ENCODE measurements around the gene ANGEL2.
A peak's percentile ranks its signal among the peaks of the same experiment; 100 is the strongest.

Gene ANGEL2

GRCh38 chr1:212950243-212951125, 65.2 kb downstream of the ANGEL2 start, which contains the start of gene VASH2:
VASH2 (plus strand) TSS chr1:212950541; CDS start chr1:212951543, 1,002 bp downstream.
- peak; percentile 1 for DNase-seq

- no peak for DNase-seq
Measured at GRCh38 chr1:212949771-212950170, 65.9 kb downstream of the ANGEL2 start.

- no peak for DNase-seq
Measured at GRCh38 chr1:212946872-212947271, 68.8 kb downstream of the ANGEL2 start.

- no peak for DNase-seq
Measured at GRCh38 chr1:212945463-212946160, 70.1 kb downstream of the ANGEL2 start.

- no peak for DNase-seq
Measured at GRCh38 chr1:212945056-212945455, 70.6 kb downstream of the ANGEL2 start.

GRCh38 chr1:212944229-212944901, 71.3 kb downstream of the ANGEL2 start:
- DNase-seq = no peak

GRCh38 chr1:212943393-212943710, 72.3 kb downstream of the ANGEL2 start:
- no peak for DNase-seq

- no peak for DNase-seq
Measured at GRCh38 chr1:212942679-212943392, 72.8 kb downstream of the ANGEL2 start.

All from T-helper 9 cell (primary cell).